Thyroid gland (tissue), 4 donors: ENCODE results near the gene USP21.

Experiments
- POLR2A ChIP-seq, 2 donors: fragments of 450-650 bp; IDR thresholded peaks; one replicate each; pipeline ENCODE4 v1.6.1; 2017; ENCODE audit warnings: antibody characterized with exemption in 2 of 2, mild to moderate bottlenecking in 2 of 2, moderate library complexity in 1 of 2
- TF ChIP-seq, protein P1 (sequence below), 6 experiments: fragments of 200-600 bp in 3 of 6; fragments of 450-650 bp in 3 of 6; sonication (generic) in 3 of 6; IDR thresholded peaks; one replicate each; pipeline ENCODE4 v1.5.1; 2016 to 2019; ENCODE audit warnings: antibody characterized with exemption in 6 of 6, mild to moderate bottlenecking in 2 of 6, inconsistent platforms in 1 of 6, moderate library complexity in 1 of 6

DNA sequence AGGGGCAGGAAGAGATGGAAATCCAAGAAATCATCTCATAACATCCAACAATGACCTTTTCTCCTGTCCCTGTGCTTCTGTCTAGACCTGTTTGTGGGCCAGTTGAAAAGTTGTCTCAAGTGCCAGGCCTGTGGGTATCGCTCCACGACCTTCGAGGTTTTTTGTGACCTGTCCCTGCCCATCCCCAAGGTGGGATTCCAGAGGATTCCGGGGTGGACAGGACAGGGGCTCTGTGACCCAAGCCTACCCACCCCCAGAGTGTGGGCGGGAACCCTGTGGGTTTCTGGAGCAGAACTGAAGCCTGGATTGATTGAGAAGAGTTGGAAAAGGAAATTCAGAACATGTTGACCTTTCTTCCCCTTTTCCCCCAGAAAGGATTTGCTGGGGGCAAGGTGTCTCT lies 4.5 kb downstream of the USP21 start:
- no peak for TF ChIP-seq POLR2A (IDR thresholded peaks at IDR 0.05)
- TF ChIP-seq, protein P1, sequence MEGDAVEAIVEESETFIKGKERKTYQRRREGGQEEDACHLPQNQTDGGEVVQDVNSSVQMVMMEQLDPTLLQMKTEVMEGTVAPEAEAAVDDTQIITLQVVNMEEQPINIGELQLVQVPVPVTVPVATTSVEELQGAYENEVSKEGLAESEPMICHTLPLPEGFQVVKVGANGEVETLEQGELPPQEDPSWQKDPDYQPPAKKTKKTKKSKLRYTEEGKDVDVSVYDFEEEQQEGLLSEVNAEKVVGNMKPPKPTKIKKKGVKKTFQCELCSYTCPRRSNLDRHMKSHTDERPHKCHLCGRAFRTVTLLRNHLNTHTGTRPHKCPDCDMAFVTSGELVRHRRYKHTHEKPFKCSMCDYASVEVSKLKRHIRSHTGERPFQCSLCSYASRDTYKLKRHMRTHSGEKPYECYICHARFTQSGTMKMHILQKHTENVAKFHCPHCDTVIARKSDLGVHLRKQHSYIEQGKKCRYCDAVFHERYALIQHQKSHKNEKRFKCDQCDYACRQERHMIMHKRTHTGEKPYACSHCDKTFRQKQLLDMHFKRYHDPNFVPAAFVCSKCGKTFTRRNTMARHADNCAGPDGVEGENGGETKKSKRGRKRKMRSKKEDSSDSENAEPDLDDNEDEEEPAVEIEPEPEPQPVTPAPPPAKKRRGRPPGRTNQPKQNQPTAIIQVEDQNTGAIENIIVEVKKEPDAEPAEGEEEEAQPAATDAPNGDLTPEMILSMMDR (IDR thresholded peaks at IDR 0.05) = no peak
